ENCODE results near the gene MTHFD2L.
"Not testable (repeated sequence)": the region's sequence is repeated elsewhere in the genome, so short reads cannot be mapped to it uniquely, and the experiment has no call there.

Gene MTHFD2L

GRCh38 chr4:74190919-74191397, 33.0 kb downstream of the MTHFD2L start:
- DNase-seq: no peak

GRCh38 chr4:74197080-74197479, 39.2 kb downstream of the MTHFD2L start:
- no peak for DNase-seq

- DNase-seq: no peak
Observed at GRCh38 chr4:74202062-74202586, 44.2 kb downstream of the MTHFD2L start.

GRCh38 chr4:74203467-74203866, 45.5 kb downstream of the MTHFD2L start:
- DNase-seq: no peak

GRCh38 chr4:74205046-74205445, 47.1 kb downstream of the MTHFD2L start:
- DNase-seq: no peak

GRCh38 chr4:74205559-74205958, 47.6 kb downstream of the MTHFD2L start:
- no peak for DNase-seq

GRCh38 chr4:74206088-74206825, 48.3 kb downstream of the MTHFD2L start:
- DNase-seq: no peak

GRCh38 chr4:74214457-74215159, 56.7 kb downstream of the MTHFD2L start:
- DNase-seq: not testable (repeated sequence)

- DNase-seq: not testable (repeated sequence)
Observed at GRCh38 chr4:74215236-74215635, 57.3 kb downstream of the MTHFD2L start.

- DNase-seq: no peak
Observed at GRCh38 chr4:74217365-74217764, 59.4 kb downstream of the MTHFD2L start.

GRCh38 chr4:74218201-74218600, 60.3 kb downstream of the MTHFD2L start:
- no peak for DNase-seq

- DNase-seq: no peak
Observed at GRCh38 chr4:74219240-74219639, 61.3 kb downstream of the MTHFD2L start.

- DNase-seq: no peak
Observed at GRCh38 chr4:74223098-74223497, 65.2 kb downstream of the MTHFD2L start.

GRCh38 chr4:74223801-74224200, 65.9 kb downstream of the MTHFD2L start:
- no peak for DNase-seq

GRCh38 chr4:74228691-74229640, 71.0 kb downstream of the MTHFD2L start:
- peak; percentile 61 for DNase-seq

- DNase-seq: no peak
Observed at GRCh38 chr4:74230902-74231499, 73.1 kb downstream of the MTHFD2L start.

GRCh38 chr4:74235135-74235534, 77.2 kb downstream of the MTHFD2L start:
- DNase-seq: no peak

GRCh38 chr4:74237425-74237966, 79.6 kb downstream of the MTHFD2L start:
- no peak for DNase-seq

- DNase-seq: no peak
Observed at GRCh38 chr4:74244049-74244448, 86.1 kb downstream of the MTHFD2L start.

- DNase-seq: no peak
Observed at GRCh38 chr4:74252933-74253332, 95.0 kb downstream of the MTHFD2L start.

GRCh38 chr4:74254386-74254785, 96.5 kb downstream of the MTHFD2L start:
- no peak for DNase-seq

GRCh38 chr4:74255096-74255495, 97.2 kb downstream of the MTHFD2L start:
- DNase-seq: no peak

All from stimulated activated naive CD4-positive, alpha-beta T cell treated with Interleukin-2 at 50 U/mL for 16 hours (primary cell).